ENCODE results near the gene HSD17B11.
A peak's percentile ranks its signal among the peaks of the same experiment; 100 is the strongest.
"Not testable (repeated sequence)": the region's sequence is repeated elsewhere in the genome, so short reads cannot be mapped to it uniquely, and the experiment has no call there.

HSD17B11 gene, protein sequence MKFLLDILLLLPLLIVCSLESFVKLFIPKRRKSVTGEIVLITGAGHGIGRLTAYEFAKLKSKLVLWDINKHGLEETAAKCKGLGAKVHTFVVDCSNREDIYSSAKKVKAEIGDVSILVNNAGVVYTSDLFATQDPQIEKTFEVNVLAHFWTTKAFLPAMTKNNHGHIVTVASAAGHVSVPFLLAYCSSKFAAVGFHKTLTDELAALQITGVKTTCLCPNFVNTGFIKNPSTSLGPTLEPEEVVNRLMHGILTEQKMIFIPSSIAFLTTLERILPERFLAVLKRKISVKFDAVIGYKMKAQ

GRCh38 chr4:87390891-87391575, at the start of gene HSD17B11:
Gene HSD17B11, minus strand, starts transcription at chr4:87391188. Its CDS starts 118 bp downstream, at chr4:87391070.
- peak; percentile 70 for DNase-seq

GRCh38 chr4:87433342-87433741, 42.4 kb upstream of the HSD17B11 start:
- no peak for DNase-seq

DNA sequence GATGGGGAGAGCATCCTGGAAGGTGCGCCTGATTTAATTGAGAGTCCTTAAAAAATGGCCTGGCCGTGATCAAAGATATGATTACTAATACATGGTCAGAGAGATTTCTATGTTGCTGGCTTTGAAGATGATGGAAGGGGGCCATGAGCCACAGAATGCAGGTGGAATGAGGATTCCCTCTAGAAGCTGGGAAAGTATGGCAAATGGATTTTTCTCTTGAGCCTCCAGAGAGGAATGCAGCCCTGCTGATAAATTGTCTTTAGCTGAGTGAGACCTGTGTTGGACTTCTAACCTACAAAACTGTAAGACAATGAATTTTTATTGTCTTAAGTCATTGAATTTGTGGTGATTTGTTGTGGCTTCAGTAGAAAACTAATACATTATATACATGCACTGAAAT, 39.0 kb upstream of the HSD17B11 start:
- DNase-seq = no peak

DNA sequence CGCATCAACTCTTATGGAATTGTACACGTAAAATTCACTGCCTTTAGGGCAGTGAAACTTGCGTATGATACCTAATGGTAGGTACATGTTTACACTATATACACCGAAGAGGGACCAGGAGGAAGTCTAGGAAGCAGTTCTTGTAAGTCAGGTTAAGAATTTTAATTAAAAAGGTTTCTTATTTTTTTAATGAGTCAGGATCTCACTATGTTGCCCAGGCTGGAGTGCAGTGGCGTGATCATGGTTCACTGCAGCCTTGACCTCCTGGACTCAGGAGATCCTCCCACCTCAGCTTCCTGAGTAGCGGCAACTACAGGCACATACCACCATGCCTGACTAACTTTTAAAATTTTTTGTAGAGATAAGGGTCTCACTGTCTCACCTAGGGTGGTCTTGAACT, 38.0 kb upstream of the HSD17B11 start:
- no peak for DNase-seq

DNA sequence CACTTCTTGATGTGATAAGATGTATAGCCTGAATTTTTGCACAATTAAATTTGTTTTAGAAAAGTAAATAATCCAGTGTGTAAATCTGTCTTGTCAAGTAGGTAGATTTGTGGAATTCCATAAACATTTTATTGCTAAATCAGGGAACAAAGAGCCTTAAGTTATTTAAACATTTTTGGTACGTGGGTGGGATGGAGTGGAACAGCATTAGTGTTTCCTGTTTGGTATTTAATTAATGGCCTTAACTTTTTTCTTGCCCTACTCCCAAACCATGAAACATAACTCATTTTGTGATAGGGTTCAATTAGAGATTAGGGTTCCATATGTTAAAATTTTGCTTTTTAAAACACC, 36.5 kb upstream of the HSD17B11 start:
- no peak for DNase-seq

GRCh38 chr4:87426865-87427517, 36.0 kb upstream of the HSD17B11 start:
- no peak for DNase-seq

GRCh38 chr4:87425711-87426110, 34.7 kb upstream of the HSD17B11 start:
- no peak for DNase-seq

GRCh38 chr4:87424099-87424543, 33.1 kb upstream of the HSD17B11 start:
- not testable (repeated sequence) for DNase-seq

GRCh38 chr4:87423317-87424098, 32.5 kb upstream of the HSD17B11 start:
- DNase-seq = peak; percentile 0

GRCh38 chr4:87422104-87423052, 31.4 kb upstream of the HSD17B11 start, which contains the start of gene NUDT9:
Gene NUDT9, plus strand, starts transcription at chr4:87422573. Its CDS starts 333 bp downstream, at chr4:87422906.
- DNase-seq = peak; percentile 86

DNA sequence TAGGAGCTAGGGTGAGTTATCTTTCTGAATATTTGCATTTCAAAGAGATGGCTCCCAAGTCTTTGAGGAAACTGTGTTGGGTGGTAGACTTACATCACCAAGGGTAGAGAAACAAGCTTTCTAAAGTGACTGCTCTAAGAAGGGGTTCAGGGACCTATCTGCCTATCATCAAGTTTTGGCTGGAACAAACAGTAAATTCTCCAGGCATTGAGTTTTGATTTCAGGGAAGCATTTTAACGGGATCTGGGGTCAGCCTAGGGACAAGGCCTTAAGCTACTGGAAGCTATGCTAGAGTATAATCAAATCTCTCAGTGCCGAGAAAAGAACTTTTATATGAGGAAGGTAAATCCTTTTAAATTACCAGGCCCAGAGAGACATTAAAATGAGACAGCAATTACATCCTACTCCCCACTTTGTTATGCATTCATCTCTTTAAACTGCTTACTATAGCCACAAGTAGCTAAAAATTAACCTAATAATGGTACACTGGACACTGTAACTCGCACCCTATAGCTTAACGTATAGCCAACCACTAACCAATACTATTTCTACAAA, 29.4 kb upstream of the HSD17B11 start:
- no peak for DNase-seq

DNA sequence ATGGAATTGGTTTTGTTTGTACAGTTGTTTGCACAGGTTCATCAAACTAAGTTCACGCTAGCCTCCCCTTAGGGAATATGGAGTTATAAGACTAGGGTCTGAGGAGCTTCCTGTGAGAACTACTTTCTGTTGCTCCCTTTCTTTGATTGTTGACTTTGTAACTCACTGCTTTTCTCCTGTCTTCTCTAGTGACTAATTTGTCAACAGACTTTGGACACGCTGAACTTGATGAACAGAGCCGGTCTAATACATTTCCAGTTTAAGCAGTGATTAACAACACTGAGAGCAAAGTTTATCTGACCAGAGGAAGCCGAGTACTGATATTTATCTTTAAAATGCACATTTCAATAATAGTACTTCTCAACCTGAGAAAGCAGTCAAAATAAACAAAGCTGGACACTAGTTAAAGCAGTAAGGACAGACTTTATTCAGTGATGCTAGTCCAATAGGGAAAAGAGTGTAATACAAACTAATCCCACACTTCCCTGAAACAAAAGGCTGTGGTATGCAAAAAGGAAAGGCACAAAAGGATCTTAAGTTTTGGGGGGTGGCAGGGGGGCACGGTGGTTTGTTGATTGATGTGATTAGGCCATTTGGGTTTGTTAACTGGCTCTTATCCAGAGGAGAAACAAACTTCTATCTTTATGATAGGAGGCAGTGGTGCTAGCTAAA, 28.7 kb upstream of the HSD17B11 start:
- DNase-seq = no peak

- DNase-seq = not testable (repeated sequence)
Measured at GRCh38 chr4:87418410-87418809, 27.4 kb upstream of the HSD17B11 start.

GRCh38 chr4:87416965-87417364, 26.0 kb upstream of the HSD17B11 start:
- peak; percentile 1 for DNase-seq

- no peak for DNase-seq
Measured at GRCh38 chr4:87414816-87415215, 23.8 kb upstream of the HSD17B11 start.

- no peak for DNase-seq
Measured at GRCh38 chr4:87410679-87411078, 19.7 kb upstream of the HSD17B11 start.

GRCh38 chr4:87410157-87410556, 19.2 kb upstream of the HSD17B11 start:
- no peak for DNase-seq

GRCh38 chr4:87409420-87409939, 18.5 kb upstream of the HSD17B11 start:
- no peak for DNase-seq

DNA sequence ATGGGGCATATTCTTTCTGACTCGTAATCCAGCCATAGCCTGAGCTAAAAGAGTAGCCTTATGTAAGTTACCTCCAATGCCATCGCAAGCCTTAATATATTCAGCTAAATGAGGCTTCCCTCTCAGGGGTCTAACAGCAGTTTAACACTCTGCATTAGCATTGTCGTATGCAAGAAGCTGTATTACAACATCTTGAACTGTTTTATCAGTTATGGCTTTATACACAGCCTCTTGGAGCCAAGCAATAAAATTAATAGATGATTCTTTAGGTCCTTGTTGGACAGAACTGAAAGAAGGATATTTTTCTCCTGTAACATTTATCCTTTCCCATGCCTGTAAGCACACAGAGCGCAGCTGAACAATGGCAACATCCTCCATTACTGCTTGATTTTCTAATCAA, 15.9 kb upstream of the HSD17B11 start:
- DNase-seq = not testable (repeated sequence)

DNA sequence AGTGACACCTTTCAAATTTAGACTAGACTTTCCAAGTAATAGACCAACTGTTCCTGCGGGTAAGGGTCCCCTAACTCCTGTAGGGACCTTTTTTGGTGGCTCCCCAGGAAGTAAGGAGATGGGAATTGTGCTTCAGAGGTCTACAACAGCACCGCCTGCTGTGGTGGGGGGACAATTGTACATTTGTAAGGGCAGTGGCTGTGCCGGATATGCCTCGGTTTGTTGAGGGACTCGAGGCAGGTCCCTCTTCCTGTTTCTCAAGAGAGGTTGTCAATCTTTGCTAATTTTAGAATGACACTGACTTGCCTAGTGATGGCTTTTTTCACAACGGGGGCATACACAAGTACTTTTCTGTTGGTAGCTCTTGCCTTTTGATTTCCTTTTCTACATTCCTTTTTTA, 15.5 kb upstream of the HSD17B11 start:
- DNase-seq = no peak
